K562 (cell line): ENCODE data around the gene FAM32A.

Experiments
- CHCHD3 ChIP-seq: fragments of 250-450 bp; sonication (Bioruptor Pico); IDR thresholded peaks from 2 replicates; pipeline ENCODE4 v2.1.2; 2022; ENCODE audit warnings: mild to moderate bottlenecking
- CHD2 ChIP-seq: IDR thresholded peaks from 2 replicates; pipeline ENCODE4 v1.6.1; 2011; ENCODE audit warnings: low read depth, low read length
- CTCF ChIP-seq, 3 experiments: IDR thresholded peaks in 2 of 3; conservative IDR thresholded peaks in 1 of 3; 2 replicates each; pipeline ENCODE4 v1.5.1; 2011 to 2012; ENCODE audit warnings: low read length in 3 of 3, mild to moderate bottlenecking in 3 of 3, control low read depth in 2 of 3, improper control_type of control experiment in 1 of 3, inconsistent platforms in 1 of 3, low read depth in 1 of 3, mixed read lengths in 1 of 3, moderate library complexity in 1 of 3; ENCODE audit not compliant: insufficient read depth in 2 of 3
- FOXJ2 ChIP-seq: fragments of 200-800 bp; sonication (Bioruptor generic); IDR thresholded peaks from 2 replicates; pipeline ENCODE4 v1.6.1; 2016; ENCODE audit warnings: missing genetic modification characterization, missing compliant biosample characterization
- KLF13 ChIP-seq: fragments of 450-650 bp; IDR thresholded peaks from 2 replicates; pipeline ENCODE4 v1.6.1; 2016; ENCODE audit warnings: missing genetic modification characterization, low read depth, mild to moderate bottlenecking, missing compliant biosample characterization, moderate library complexity, borderline replicate concordance
- MAX ChIP-seq: sonication (generic); formaldehyde crosslinking; IDR thresholded peaks from 2 replicates; pipeline ENCODE4 v1.9.0; 2022; ENCODE audit warnings: mild to moderate bottlenecking, missing genetic modification reagents
- NFATC3 ChIP-seq: fragments of 450-650 bp; IDR thresholded peaks from 2 replicates; pipeline ENCODE4 v1.6.1; 2017; ENCODE audit warnings: mild to moderate bottlenecking
- NR3C1 ChIP-seq: sonication (generic); formaldehyde crosslinking; IDR thresholded peaks from 2 replicates; pipeline ENCODE4 v1.8.1; 2022; ENCODE audit warnings: missing genetic modification reagents
- TAF1 ChIP-seq: IDR thresholded peaks from 2 replicates; pipeline ENCODE4 v1.6.1; 2011; ENCODE audit warnings: mild to moderate bottlenecking, low read length, moderate library complexity; ENCODE audit not compliant: insufficient read depth, control insufficient read depth, severe bottlenecking; ENCODE audit errors: extremely low read depth
- U2AF1 ChIP-seq: fragments of 200-400 bp; formaldehyde crosslinking; optimal IDR thresholded peaks from 2 replicates; pipeline ENCODE3; 2017; ENCODE audit warnings: mild to moderate bottlenecking, low read depth, low read length, moderate library complexity
- ZBTB17 ChIP-seq: fragments of 450-650 bp; formaldehyde crosslinking; IDR thresholded peaks from 2 replicates; pipeline ENCODE4 v1.4.0; 2020; ENCODE audit warnings: mild to moderate bottlenecking
- TF ChIP-seq, protein P1 (sequence below): IDR thresholded peaks from 2 replicates; pipeline ENCODE4 v1.6.1; 2016; ENCODE audit warnings: missing genetic modification characterization, missing compliant biosample characterization
- TF ChIP-seq, protein P2 (sequence below), 3 experiments: fragments of 200-800 bp in 1 of 3; fragments of 250-450 bp in 1 of 3; fragments of 450-650 bp in 1 of 3; sonication (Bioruptor Pico) in 1 of 3; sonication (Bioruptor generic) in 1 of 3; formaldehyde crosslinking in 1 of 3; IDR thresholded peaks; 2 replicates each; pipeline versions ENCODE4 v1.6.1 to v1.8.0; 2016 to 2022; ENCODE audit warnings: mild to moderate bottlenecking in 2 of 3, missing genetic modification characterization in 2 of 3, missing compliant biosample characterization in 1 of 3, moderate library complexity in 1 of 3
- TF ChIP-seq, protein P3 (sequence below): sonication (generic); formaldehyde crosslinking; IDR thresholded peaks from 2 replicates; pipeline ENCODE4 v1.8.1; 2023; ENCODE audit warnings: mild to moderate bottlenecking, missing genetic modification reagents

- TF ChIP-seq U2AF1 (no peak), KLF13 (tag) (no peak), CHD2 (no peak), CTCF (IDR thresholded peaks at IDR 0.05 in 2 of 3, conservative IDR thresholded peaks at IDR 0.05 in 1 of 3; ENCODE audit: insufficient read depth in 2 of 3, low read depth in 1 of 3, low read length in 3 of 3) (no peak), NFATC3 (no peak), CHCHD3 (CRISPR knock-in tag) (no peak), FOXJ2 (no peak), NR3C1 (CRISPR knock-in tag) (no peak), TAF1 (no peak), MAX (no peak), ZBTB17 (CRISPR knock-in tag) (no peak)
- TF ChIP-seq, protein P1, sequence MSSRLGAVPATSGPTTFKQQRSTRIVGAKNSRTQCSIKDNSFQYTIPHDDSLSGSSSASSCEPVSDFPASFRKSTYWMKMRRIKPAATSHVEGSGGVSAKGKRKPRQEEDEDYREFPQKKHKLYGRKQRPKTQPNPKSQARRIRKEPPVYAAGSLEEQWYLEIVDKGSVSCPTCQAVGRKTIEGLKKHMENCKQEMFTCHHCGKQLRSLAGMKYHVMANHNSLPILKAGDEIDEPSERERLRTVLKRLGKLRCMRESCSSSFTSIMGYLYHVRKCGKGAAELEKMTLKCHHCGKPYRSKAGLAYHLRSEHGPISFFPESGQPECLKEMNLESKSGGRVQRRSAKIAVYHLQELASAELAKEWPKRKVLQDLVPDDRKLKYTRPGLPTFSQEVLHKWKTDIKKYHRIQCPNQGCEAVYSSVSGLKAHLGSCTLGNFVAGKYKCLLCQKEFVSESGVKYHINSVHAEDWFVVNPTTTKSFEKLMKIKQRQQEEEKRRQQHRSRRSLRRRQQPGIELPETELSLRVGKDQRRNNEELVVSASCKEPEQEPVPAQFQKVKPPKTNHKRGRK (tag): no peak
- TF ChIP-seq, protein P2, sequence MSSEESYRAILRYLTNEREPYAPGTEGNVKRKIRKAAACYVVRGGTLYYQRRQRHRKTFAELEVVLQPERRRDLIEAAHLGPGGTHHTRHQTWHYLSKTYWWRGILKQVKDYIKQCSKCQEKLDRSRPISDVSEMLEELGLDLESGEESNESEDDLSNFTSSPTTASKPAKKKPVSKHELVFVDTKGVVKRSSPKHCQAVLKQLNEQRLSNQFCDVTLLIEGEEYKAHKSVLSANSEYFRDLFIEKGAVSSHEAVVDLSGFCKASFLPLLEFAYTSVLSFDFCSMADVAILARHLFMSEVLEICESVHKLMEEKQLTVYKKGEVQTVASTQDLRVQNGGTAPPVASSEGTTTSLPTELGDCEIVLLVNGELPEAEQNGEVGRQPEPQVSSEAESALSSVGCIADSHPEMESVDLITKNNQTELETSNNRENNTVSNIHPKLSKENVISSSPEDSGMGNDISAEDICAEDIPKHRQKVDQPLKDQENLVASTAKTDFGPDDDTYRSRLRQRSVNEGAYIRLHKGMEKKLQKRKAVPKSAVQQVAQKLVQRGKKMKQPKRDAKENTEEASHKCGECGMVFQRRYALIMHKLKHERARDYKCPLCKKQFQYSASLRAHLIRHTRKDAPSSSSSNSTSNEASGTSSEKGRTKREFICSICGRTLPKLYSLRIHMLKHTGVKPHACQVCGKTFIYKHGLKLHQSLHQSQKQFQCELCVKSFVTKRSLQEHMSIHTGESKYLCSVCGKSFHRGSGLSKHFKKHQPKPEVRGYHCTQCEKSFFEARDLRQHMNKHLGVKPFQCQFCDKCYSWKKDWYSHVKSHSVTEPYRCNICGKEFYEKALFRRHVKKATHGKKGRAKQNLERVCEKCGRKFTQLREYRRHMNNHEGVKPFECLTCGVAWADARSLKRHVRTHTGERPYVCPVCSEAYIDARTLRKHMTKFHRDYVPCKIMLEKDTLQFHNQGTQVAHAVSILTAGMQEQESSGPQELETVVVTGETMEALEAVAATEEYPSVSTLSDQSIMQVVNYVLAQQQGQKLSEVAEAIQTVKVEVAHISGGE (CRISPR knock-in tag; IDR thresholded peaks at IDR 0.05): no peak
- TF ChIP-seq, protein P3, sequence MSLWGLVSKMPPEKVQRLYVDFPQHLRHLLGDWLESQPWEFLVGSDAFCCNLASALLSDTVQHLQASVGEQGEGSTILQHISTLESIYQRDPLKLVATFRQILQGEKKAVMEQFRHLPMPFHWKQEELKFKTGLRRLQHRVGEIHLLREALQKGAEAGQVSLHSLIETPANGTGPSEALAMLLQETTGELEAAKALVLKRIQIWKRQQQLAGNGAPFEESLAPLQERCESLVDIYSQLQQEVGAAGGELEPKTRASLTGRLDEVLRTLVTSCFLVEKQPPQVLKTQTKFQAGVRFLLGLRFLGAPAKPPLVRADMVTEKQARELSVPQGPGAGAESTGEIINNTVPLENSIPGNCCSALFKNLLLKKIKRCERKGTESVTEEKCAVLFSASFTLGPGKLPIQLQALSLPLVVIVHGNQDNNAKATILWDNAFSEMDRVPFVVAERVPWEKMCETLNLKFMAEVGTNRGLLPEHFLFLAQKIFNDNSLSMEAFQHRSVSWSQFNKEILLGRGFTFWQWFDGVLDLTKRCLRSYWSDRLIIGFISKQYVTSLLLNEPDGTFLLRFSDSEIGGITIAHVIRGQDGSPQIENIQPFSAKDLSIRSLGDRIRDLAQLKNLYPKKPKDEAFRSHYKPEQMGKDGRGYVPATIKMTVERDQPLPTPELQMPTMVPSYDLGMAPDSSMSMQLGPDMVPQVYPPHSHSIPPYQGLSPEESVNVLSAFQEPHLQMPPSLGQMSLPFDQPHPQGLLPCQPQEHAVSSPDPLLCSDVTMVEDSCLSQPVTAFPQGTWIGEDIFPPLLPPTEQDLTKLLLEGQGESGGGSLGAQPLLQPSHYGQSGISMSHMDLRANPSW (CRISPR knock-in tag): no peak
Observed at GRCh38 chr19:16232568-16232967, 47.4 kb downstream of the FAM32A start.
